ENCODE data around the gene OTOF. TPM values are rescaled to one million over a fixed set of nuclear protein-coding genes. Genes with fewer than 3 reads are reported as not detected.

The OTOF gene
- total RNA-seq, 1 experiment from 2014 or later, result 0.10 TPM

DNA sequence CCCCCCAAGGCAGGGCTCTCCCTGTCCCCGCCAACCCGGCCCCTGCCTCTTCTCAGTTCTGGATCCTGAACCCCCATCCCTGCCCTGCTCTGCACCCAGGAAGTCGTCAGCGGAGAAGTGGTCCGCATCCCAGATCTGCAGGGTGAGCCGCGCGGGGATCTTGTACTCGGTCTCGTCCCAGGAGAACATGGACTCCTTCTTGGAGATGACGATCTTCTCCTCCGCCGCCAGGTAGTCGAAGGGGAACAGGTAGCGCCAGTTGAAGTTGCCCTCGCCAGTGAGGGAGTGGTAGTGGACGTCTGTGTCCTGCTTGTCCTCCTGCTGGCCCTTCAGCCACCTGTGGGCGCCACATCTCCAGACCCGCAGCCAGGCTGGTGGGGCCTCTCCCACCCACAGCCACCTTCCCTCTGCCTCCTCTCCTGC is 16.3 kb downstream of the OTOF start:
- POLR2A ChIA-PET, result no interaction called here
- RAD21 ChIA-PET (ENCODE audit: low non-redundant PET in 1 of 2, low total read pairs in 2 of 2, uncharacterized antibody in 2 of 2, unreplicated experiment in 2 of 2), result no interaction called here

DNA sequence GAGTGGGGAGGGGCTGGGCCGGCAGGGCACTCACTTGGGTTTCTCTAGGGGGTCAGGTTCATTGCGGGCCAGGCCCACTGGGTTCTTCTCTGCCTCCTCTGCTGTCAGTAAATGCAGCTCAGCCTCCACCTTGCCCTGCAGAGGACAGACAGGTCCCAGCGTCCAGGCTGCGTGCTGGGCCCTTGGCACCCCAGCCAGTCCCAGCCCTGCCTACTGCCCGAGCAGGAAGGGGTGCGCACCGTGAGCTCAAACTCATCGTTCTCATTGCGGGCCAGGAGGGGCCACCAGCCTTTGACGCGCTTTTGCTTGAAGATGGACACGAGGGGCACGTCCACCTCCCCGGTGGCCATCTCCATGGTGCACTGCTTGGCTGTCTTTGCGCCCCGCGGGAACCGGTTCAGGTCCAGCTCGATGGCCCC is 17.3 kb downstream of the OTOF start:
- no peak overlapping the region for H3K4me2 ChIP-seq (ENCODE audit: low read length)
- no peaks in the 10 kb centered on the region for H3K9me3 ChIP-seq (ENCODE audit: control insufficient read depth in 1 of 2, insufficient read depth in 1 of 2, low read depth in 1 of 2, low read length in 2 of 2)
- no peak overlapping the region for H3K9ac ChIP-seq (ENCODE audit: low read length)
- TF ChIP-seq ZFX (IDR thresholded peaks at IDR 0.05), result no peak
- no peak for TF ChIP-seq EGR1 (IDR thresholded peaks at IDR 0.05; ENCODE audit: low read depth)
- TF ChIP-seq, protein P1, sequence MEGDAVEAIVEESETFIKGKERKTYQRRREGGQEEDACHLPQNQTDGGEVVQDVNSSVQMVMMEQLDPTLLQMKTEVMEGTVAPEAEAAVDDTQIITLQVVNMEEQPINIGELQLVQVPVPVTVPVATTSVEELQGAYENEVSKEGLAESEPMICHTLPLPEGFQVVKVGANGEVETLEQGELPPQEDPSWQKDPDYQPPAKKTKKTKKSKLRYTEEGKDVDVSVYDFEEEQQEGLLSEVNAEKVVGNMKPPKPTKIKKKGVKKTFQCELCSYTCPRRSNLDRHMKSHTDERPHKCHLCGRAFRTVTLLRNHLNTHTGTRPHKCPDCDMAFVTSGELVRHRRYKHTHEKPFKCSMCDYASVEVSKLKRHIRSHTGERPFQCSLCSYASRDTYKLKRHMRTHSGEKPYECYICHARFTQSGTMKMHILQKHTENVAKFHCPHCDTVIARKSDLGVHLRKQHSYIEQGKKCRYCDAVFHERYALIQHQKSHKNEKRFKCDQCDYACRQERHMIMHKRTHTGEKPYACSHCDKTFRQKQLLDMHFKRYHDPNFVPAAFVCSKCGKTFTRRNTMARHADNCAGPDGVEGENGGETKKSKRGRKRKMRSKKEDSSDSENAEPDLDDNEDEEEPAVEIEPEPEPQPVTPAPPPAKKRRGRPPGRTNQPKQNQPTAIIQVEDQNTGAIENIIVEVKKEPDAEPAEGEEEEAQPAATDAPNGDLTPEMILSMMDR (IDR thresholded peaks at IDR 0.05 in 2 of 3, conservative IDR thresholded peaks at IDR 0.05 in 1 of 3; ENCODE audit: borderline replicate concordance in 1 of 3, insufficient read depth in 1 of 3, low read depth in 2 of 3, low read length in 2 of 3), result no peak
- TF ChIP-seq CBX3 (IDR thresholded peaks at IDR 0.05; ENCODE audit: low read depth), result no peak
- no peak for TF ChIP-seq FOSL1 (IDR thresholded peaks at IDR 0.05; ENCODE audit: low read depth)
- TF ChIP-seq ELF1 (IDR thresholded peaks at IDR 0.05; ENCODE audit: borderline replicate concordance, low read depth), result no peak
- TF ChIP-seq POLR2AphosphoS5 (IDR thresholded peaks at IDR 0.05; ENCODE audit: low read depth, low read length), result no peak
- TF ChIP-seq RAD21 (IDR thresholded peaks at IDR 0.05; ENCODE audit: low read depth), result no peak
- TF ChIP-seq POLR2A (IDR thresholded peaks at IDR 0.05; ENCODE audit: borderline replicate concordance, extremely low read depth, insufficient read depth, insufficient read length), result no peak
- no peak for TF ChIP-seq ZNF274 (IDR thresholded peaks at IDR 0.05; ENCODE audit: low read depth, low read length)
- no peak for TF ChIP-seq EZH2 (IDR thresholded peaks at IDR 0.05)
- TF ChIP-seq EZH2phosphoT487 (IDR thresholded peaks at IDR 0.05; ENCODE audit: borderline replicate concordance), result no peak
- TF ChIP-seq SIN3A (IDR thresholded peaks at IDR 0.05; ENCODE audit: low read depth), result no peak
- no peaks in the 10 kb centered on the region for H3K36me3 ChIP-seq (ENCODE audit: control insufficient read depth in 1 of 2, insufficient read depth in 2 of 2, low read length in 2 of 2)
- POLR2A ChIA-PET, result no interaction called here
- RAD21 ChIA-PET (ENCODE audit: low non-redundant PET in 1 of 2, low total read pairs in 2 of 2, uncharacterized antibody in 2 of 2, unreplicated experiment in 2 of 2), result no interaction called here
- H3K79me2 ChIP-seq (ENCODE audit: insufficient read depth, low read length), result no peaks in the 10 kb centered on the region
- no peak overlapping the region for H2AFZ ChIP-seq (ENCODE audit: low read depth, low read length, poor library complexity, severe bottlenecking)
- H3K4me3 ChIP-seq (replicated peaks in 1 of 2; ENCODE audit: low read depth in 1 of 2, low read length in 2 of 2), result no peak overlapping the region
- BruUV-seq (replicated peaks), result no TSS peak
- H3K27ac ChIP-seq (ENCODE audit: low read depth, low read length), result no peak overlapping the region
- DNase-seq (ENCODE audit: low read depth, low spot score) (no peak), ATAC-seq (no peak)
- CTCF ChIA-PET, result interaction anchor here (1.5 kb wide), 1 partner anchor 9 kb away, joined by 4 read pairs; no protein-coding TSS in a partner anchor
- no peaks in the 10 kb centered on the region for H3K27me3 ChIP-seq (ENCODE audit: insufficient read depth, low read length)
- intact Hi-C loops (cut with micrococcal nuclease), result no loop called here
- H4K20me1 ChIP-seq (ENCODE audit: insufficient read depth), result no peaks in the 10 kb centered on the region
- H3K9me2 ChIP-seq (ENCODE audit: insufficient read depth), result no peaks in the 10 kb centered on the region
- H3K4me1 ChIP-seq (ENCODE audit: control insufficient read depth in 1 of 2, insufficient read depth in 2 of 2, low read length in 2 of 2), result peaks cover 4 to 33% of the 10 kb centered on the region in 2 experiments; a peak in 3 of 4 replicates

More for the DNA sequence above, 16.3 kb downstream of the OTOF start:
- Histone ChIP-seq H3K79me2 (ENCODE audit: insufficient read depth, low read length) (no peaks in the 10 kb centered on the region), H4K20me1 (ENCODE audit: insufficient read depth) (no peaks in the 10 kb centered on the region), H3K27ac (ENCODE audit: low read depth, low read length) (no peak overlapping the region), H3K9me2 (ENCODE audit: insufficient read depth) (no peaks in the 10 kb centered on the region), H3K9ac (ENCODE audit: low read length) (no peak overlapping the region), H3K36me3 (ENCODE audit: control insufficient read depth in 1 of 2, insufficient read depth in 2 of 2, low read length in 2 of 2) (no peaks in the 10 kb centered on the region), H3K9me3 (ENCODE audit: control insufficient read depth in 1 of 2, insufficient read depth in 1 of 2, low read depth in 1 of 2, low read length in 2 of 2) (no peaks in the 10 kb centered on the region), H3K4me1 (ENCODE audit: control insufficient read depth in 1 of 2, insufficient read depth in 2 of 2, low read length in 2 of 2) (peaks cover 4 to 23% of the 10 kb centered on the region in 2 experiments; a peak in 3 of 4 replicates), H3K4me3 (replicated peaks in 1 of 2; ENCODE audit: low read depth in 1 of 2, low read length in 2 of 2) (no peak overlapping the region), H3K4me2 (ENCODE audit: low read length) (no peak overlapping the region), H3K27me3 (ENCODE audit: insufficient read depth, low read length) (no peaks in the 10 kb centered on the region), H2AFZ (ENCODE audit: low read depth, low read length, poor library complexity, severe bottlenecking) (no peak overlapping the region)
- no TSS peak for BruUV-seq (replicated peaks)
- no peak for TF ChIP-seq EZH2 (IDR thresholded peaks at IDR 0.05)
- no peak for TF ChIP-seq ZFX (IDR thresholded peaks at IDR 0.05)
- TF ChIP-seq FOSL1 (IDR thresholded peaks at IDR 0.05; ENCODE audit: low read depth), result no peak
- TF ChIP-seq SRF (IDR thresholded peaks at IDR 0.05; ENCODE audit: low read depth), result no peak
- TF ChIP-seq SP1 (IDR thresholded peaks at IDR 0.05; ENCODE audit: low read depth), result no peak
- no peak for TF ChIP-seq SIN3A (IDR thresholded peaks at IDR 0.05; ENCODE audit: low read depth)
- no peak for TF ChIP-seq MAX (IDR thresholded peaks at IDR 0.05)
- TF ChIP-seq ZNF274 (IDR thresholded peaks at IDR 0.05; ENCODE audit: low read depth, low read length), result no peak
- no peak for TF ChIP-seq RAD21 (IDR thresholded peaks at IDR 0.05; ENCODE audit: low read depth)
- intact Hi-C loops (cut with micrococcal nuclease), result no loop called here
- ATAC-seq (no peak), DNase-seq (ENCODE audit: low read depth, low spot score) (no peak)
- CTCF ChIA-PET, result no interaction called here

Data from HCT116 (cell line).